Measurements from ENCODE around the gene LY6G5B.

- TF ChIP-seq EZH2phosphoT487 (IDR thresholded peaks at IDR 0.05; ENCODE audit: low read depth): no peak
- TF ChIP-seq CTCF (IDR thresholded peaks at IDR 0.05; ENCODE audit: low read depth, low read length): no peak
Measured at GRCh38 chr6:31657406-31658157, 12.2 kb upstream of the LY6G5B start.

Measured in OCI-LY3 (cell line).